Activated naive CD4-positive, alpha-beta T cell treated with anti-CD3 and anti-CD28 coated beads, Interleukin-2, amount 50 U/mL, for 72 hours (primary cell): Measurements from ENCODE around the gene PACSIN2. TPM values are rescaled to one million over a fixed set of nuclear protein-coding genes. Genes with fewer than 3 reads are reported as not detected.
A peak's percentile ranks its signal among the peaks of the same experiment; 100 is the strongest.

Source experiments
- ATAC-seq, 2 donors: fragments of 150-1000 bp; cut with Tn5 transposase; 2 replicates each; pipeline ENCODE4 v1.10.0; 2021; ENCODE audit warnings: mild to moderate bottlenecking in 2 of 2, moderate library complexity in 2 of 2
- DNase-seq, 2 donors: peaks; one replicate each; pipeline ENCODE4 v3.0.0; 2021 to 2022; ENCODE audit warnings: low spot score in 2 of 2
- H3K27ac Mint-ChIP-seq, 2 donors: one replicate each; pipeline ENCODE4 v1.8.0; 2022; ENCODE audit warnings: mild to moderate bottlenecking in 2 of 2, mixed read lengths in 2 of 2
- H3K36me3 Mint-ChIP-seq, 2 donors: one replicate each; pipeline ENCODE4 v1.8.0; 2022; ENCODE audit warnings: mixed read lengths in 2 of 2
- H3K9me3 Mint-ChIP-seq, 2 donors: one replicate each; pipeline ENCODE4 v1.8.0; 2022; ENCODE audit warnings: mixed read lengths in 2 of 2
- total RNA-seq, 2 donors: library from RNA; stranded (reverse); gene quantifications; one replicate each; pipeline ENCODE4 v1.2.3, GENCODE V29; 2022

The PACSIN2 gene
- total RNA-seq, 2 donors from 2014 or later, result 25.6 to 28.2 TPM

- no peak for ATAC-seq
- H3K27ac Mint-ChIP-seq, result peak overlapping the region in 1 of 2 donors; percentile 65
- peaks cover 0 to 15% of the 10 kb centered on the region in 2 donors for H3K9me3 Mint-ChIP-seq
- DNase-seq, result no peak
- peaks cover 0 to 29% of the 10 kb centered on the region in 2 donors for H3K36me3 Mint-ChIP-seq
Observed at GRCh38 chr22:42866100-42866499, 148.8 kb downstream of the PACSIN2 start.

- Mint-ChIP-seq H3K27ac (no peak overlapping the region), H3K9me3 (peaks cover 0 to 15% of the 10 kb centered on the region in 2 donors), H3K36me3 (peaks cover 0 to 29% of the 10 kb centered on the region in 2 donors)
- ATAC-seq (no peak), DNase-seq (no peak)
Observed at GRCh38 chr22:42865536-42865935, 149.4 kb downstream of the PACSIN2 start.

- H3K9me3 Mint-ChIP-seq, result peaks cover 0 to 15% of the 10 kb centered on the region in 2 donors
- peak overlapping the region; percentile 79 to 88 for H3K27ac Mint-ChIP-seq
- DNase-seq (peak; percentile 29 to 74), ATAC-seq (peak; percentile 86 to 87)
- peaks cover 0 to 29% of the 10 kb centered on the region in 2 donors for H3K36me3 Mint-ChIP-seq
Observed at GRCh38 chr22:42863349-42863961, 151.5 kb downstream of the PACSIN2 start.

- ATAC-seq, result no peak
Observed at GRCh38 chr22:42862045-42862734, 152.8 kb downstream of the PACSIN2 start.

GRCh38 chr22:42860968-42861367 is 154.0 kb downstream of the PACSIN2 start:
- peaks cover 0 to 15% of the 10 kb centered on the region in 2 donors for H3K9me3 Mint-ChIP-seq
- H3K27ac Mint-ChIP-seq, result no peak overlapping the region
- H3K36me3 Mint-ChIP-seq, result peaks cover 10 to 27% of the 10 kb centered on the region in 2 donors
- DNase-seq (no peak), ATAC-seq (no peak)

More at GRCh38 chr22:42862045-42862734, 152.8 kb downstream of the PACSIN2 start:
- no peak for DNase-seq
- Mint-ChIP-seq H3K27ac (peak overlapping the region in 1 of 2 donors; percentile 9), H3K9me3 (peaks cover 0 to 15% of the 10 kb centered on the region in 2 donors), H3K36me3 (peaks cover 4 to 29% of the 10 kb centered on the region in 2 donors)

GRCh38 chr22:42857845-42858481 is 157.0 kb downstream of the PACSIN2 start:
- peaks cover 8 to 10% of the 10 kb centered on the region in 2 donors for H3K36me3 Mint-ChIP-seq
- peak overlapping the region in 1 of 2 donors; percentile 84 for H3K27ac Mint-ChIP-seq
- ATAC-seq (no peak), DNase-seq (no peak)
- H3K9me3 Mint-ChIP-seq, result no peaks in the 10 kb centered on the region

- H3K9me3 Mint-ChIP-seq, result no peaks in the 10 kb centered on the region
- DNase-seq, result peak; percentile 97 to 98
- peak within 1 kb of the TSS; percentile 86 to 97 for H3K27ac Mint-ChIP-seq
- peaks cover 4 to 10% of the 10 kb centered on the region in 2 donors for H3K36me3 Mint-ChIP-seq
- ATAC-seq, result peak; percentile 87 to 88
Observed at GRCh38 chr22:42856865-42857704, 157.9 kb downstream of the PACSIN2 start, which contains the start of gene ARFGAP3. TSS of gene ARFGAP3 (minus strand) at chr22:42857273. CDS start at chr22:42857182, 91 bp downstream.

- no peaks in the 10 kb centered on the region for H3K9me3 Mint-ChIP-seq
Observed at GRCh38 chr22:42856179-42856864, 158.6 kb downstream of the PACSIN2 start.

GRCh38 chr22:42855721-42856120 is 159.2 kb downstream of the PACSIN2 start:
- DNase-seq (no peak), ATAC-seq (no peak)
- no peaks in the 10 kb centered on the region for H3K9me3 Mint-ChIP-seq
- peaks cover 0 to 10% of the 10 kb centered on the region in 2 donors for H3K36me3 Mint-ChIP-seq
- peak overlapping the region; percentile 86 to 97 for H3K27ac Mint-ChIP-seq

More at GRCh38 chr22:42856179-42856864, 158.6 kb downstream of the PACSIN2 start:
- DNase-seq (peak; percentile 30 to 64), ATAC-seq (peak; percentile 34 to 53)
- peak overlapping the region; percentile 86 to 97 for H3K27ac Mint-ChIP-seq
- peaks cover 0 to 10% of the 10 kb centered on the region in 2 donors for H3K36me3 Mint-ChIP-seq

GRCh38 chr22:42855211-42855610 is 159.7 kb downstream of the PACSIN2 start:
- ATAC-seq (no peak), DNase-seq (no peak)
- Mint-ChIP-seq H3K36me3 (peaks cover 0 to 10% of the 10 kb centered on the region in 2 donors), H3K27ac (no peak overlapping the region), H3K9me3 (no peaks in the 10 kb centered on the region)

GRCh38 chr22:42848941-42849550 is 165.9 kb downstream of the PACSIN2 start:
- Mint-ChIP-seq H3K36me3 (peaks cover 0 to 10% of the 10 kb centered on the region in 2 donors), H3K27ac (no peak overlapping the region), H3K9me3 (no peaks in the 10 kb centered on the region)
- no peak for ATAC-seq
- DNase-seq, result no peak

- DNase-seq (no peak), ATAC-seq (no peak)
- Mint-ChIP-seq H3K36me3 (peaks cover 0 to 10% of the 10 kb centered on the region in 2 donors), H3K9me3 (no peaks in the 10 kb centered on the region), H3K27ac (no peak overlapping the region)
Observed at GRCh38 chr22:42847110-42847509, 167.8 kb downstream of the PACSIN2 start.

- Mint-ChIP-seq H3K27ac (peak overlapping the region in 1 of 2 donors; percentile 25), H3K9me3 (no peaks in the 10 kb centered on the region), H3K36me3 (peaks cover 0 to 10% of the 10 kb centered on the region in 2 donors)
- ATAC-seq, result peak in 1 of 2 donors; percentile 33
- DNase-seq, result no peak
Observed at GRCh38 chr22:42844756-42845155, 170.2 kb downstream of the PACSIN2 start.

GRCh38 chr22:42842658-42843370 is 172.1 kb downstream of the PACSIN2 start:
- peaks cover 0 to 10% of the 10 kb centered on the region in 2 donors for H3K36me3 Mint-ChIP-seq
- H3K27ac Mint-ChIP-seq, result peak overlapping the region in 1 of 2 donors; percentile 51
- no peak for ATAC-seq
- DNase-seq, result no peak
- no peaks in the 10 kb centered on the region for H3K9me3 Mint-ChIP-seq

GRCh38 chr22:42841444-42841843 is 173.5 kb downstream of the PACSIN2 start:
- no peaks in the 10 kb centered on the region for H3K9me3 Mint-ChIP-seq

More at GRCh38 chr22:42841444-42841843, 173.5 kb downstream of the PACSIN2 start:
- ATAC-seq, result no peak
- DNase-seq, result no peak
- no peak overlapping the region for H3K27ac Mint-ChIP-seq
- peaks cover 0 to 10% of the 10 kb centered on the region in 2 donors for H3K36me3 Mint-ChIP-seq
